Endothelial cell (in vitro differentiated cells): ENCODE measurements around the gene ANTXR2. TPM values are rescaled to one million over a fixed set of nuclear protein-coding genes. Genes with fewer than 3 reads are reported as not detected.

Experiments used
- DNase-seq: peaks from one replicate; pipeline ENCODE4 v3.0.0; 2021; ENCODE audit warnings: low spot score
- H3K27ac Mint-ChIP-seq: one replicate; pipeline ENCODE4 v1.8.0; 2021; ENCODE audit warnings: mixed read lengths, inconsistent platforms; ENCODE audit not compliant: unreplicated experiment
- H3K27me3 Mint-ChIP-seq: one replicate; pipeline ENCODE4 v1.8.0; 2021; ENCODE audit warnings: mild to moderate bottlenecking, moderate library complexity, mixed read lengths, inconsistent platforms; ENCODE audit not compliant: unreplicated experiment
- H3K36me3 Mint-ChIP-seq: one replicate; pipeline ENCODE4 v1.8.0; 2021; ENCODE audit warnings: mild to moderate bottlenecking, low read depth, mixed read lengths, inconsistent platforms; ENCODE audit not compliant: unreplicated experiment
- H3K4me1 Mint-ChIP-seq: one replicate; pipeline ENCODE4 v1.8.0; 2021; ENCODE audit warnings: mild to moderate bottlenecking, mixed read lengths, inconsistent platforms; ENCODE audit not compliant: unreplicated experiment
- H3K4me3 Mint-ChIP-seq: one replicate; pipeline ENCODE4 v1.8.0; 2021; ENCODE audit warnings: mild to moderate bottlenecking, mixed read lengths, inconsistent platforms; ENCODE audit not compliant: unreplicated experiment
- H3K9me3 Mint-ChIP-seq: one replicate; pipeline ENCODE4 v1.8.0; 2021; ENCODE audit warnings: mixed read lengths, inconsistent platforms; ENCODE audit not compliant: unreplicated experiment
- CTCF ChIP-seq: fragments of 200-600 bp; sonication (generic); IDR thresholded peaks from one replicate; pipeline ENCODE4 v1.5.0; 2021; ENCODE audit warnings: antibody characterized with exemption; ENCODE audit not compliant: unreplicated experiment
- total RNA-seq: library from RNA; stranded (reverse); fragmentation: NEBNext Ultra II Directional; extraction: Animal tissue kit (Norgen Biotek cat#: 25700); gene quantifications from one replicate; pipeline ENCODE4 v1.2.1, GENCODE V29; 2021; ENCODE audit not compliant: unreplicated experiment

The ANTXR2 gene
- total RNA-seq, 1 donor from 2014 or later, result 176 TPM

GRCh38 chr4:80104927-80105326 lies 31.9 kb upstream of the ANTXR2 start:
- H3K27me3 Mint-ChIP-seq, result no peaks in the 10 kb centered on the region
- H3K36me3 Mint-ChIP-seq, result no peaks in the 10 kb centered on the region
- no peaks in the 10 kb centered on the region for H3K9me3 Mint-ChIP-seq
- H3K4me3 Mint-ChIP-seq, result no peak overlapping the region
- DNase-seq, result no peak
- H3K27ac Mint-ChIP-seq, result no peak overlapping the region
- no peak for TF ChIP-seq CTCF
- H3K4me1 Mint-ChIP-seq, result no peaks in the 10 kb centered on the region

- Mint-ChIP-seq H3K27me3 (no peaks in the 10 kb centered on the region), H3K4me3 (no peak overlapping the region), H3K27ac (no peak overlapping the region), H3K9me3 (no peaks in the 10 kb centered on the region), H3K36me3 (no peaks in the 10 kb centered on the region), H3K4me1 (no peaks in the 10 kb centered on the region)
- no peak for DNase-seq
- TF ChIP-seq CTCF, result no peak
These were observed 30.6 kb upstream of the ANTXR2 start for GRCh38 chr4:80103629-80104028.

GRCh38 chr4:80101792-80102116 lies 28.7 kb upstream of the ANTXR2 start:
- TF ChIP-seq CTCF, result no peak
- no peak for DNase-seq
- Mint-ChIP-seq H3K4me3 (no peak overlapping the region), H3K4me1 (no peaks in the 10 kb centered on the region), H3K27ac (no peak overlapping the region), H3K9me3 (no peaks in the 10 kb centered on the region), H3K36me3 (no peaks in the 10 kb centered on the region), H3K27me3 (no peaks in the 10 kb centered on the region)

- Mint-ChIP-seq H3K4me1 (no peaks in the 10 kb centered on the region), H3K27me3 (no peaks in the 10 kb centered on the region), H3K27ac (no peak overlapping the region), H3K4me3 (no peak overlapping the region), H3K36me3 (no peaks in the 10 kb centered on the region), H3K9me3 (no peaks in the 10 kb centered on the region)
- DNase-seq, result no peak
- no peak for TF ChIP-seq CTCF
These were observed 28.2 kb upstream of the ANTXR2 start for GRCh38 chr4:80101071-80101791.

GRCh38 chr4:80099671-80100070 lies 26.6 kb upstream of the ANTXR2 start:
- H3K36me3 Mint-ChIP-seq, result no peaks in the 10 kb centered on the region
- H3K4me1 Mint-ChIP-seq, result no peaks in the 10 kb centered on the region
- DNase-seq, result no peak
- no peak overlapping the region for H3K27ac Mint-ChIP-seq
- H3K9me3 Mint-ChIP-seq, result no peaks in the 10 kb centered on the region
- TF ChIP-seq CTCF, result no peak
- H3K4me3 Mint-ChIP-seq, result no peak overlapping the region
- H3K27me3 Mint-ChIP-seq, result no peaks in the 10 kb centered on the region
